ENCODE data around the gene HINT3.

HINT3 gene

DNA sequence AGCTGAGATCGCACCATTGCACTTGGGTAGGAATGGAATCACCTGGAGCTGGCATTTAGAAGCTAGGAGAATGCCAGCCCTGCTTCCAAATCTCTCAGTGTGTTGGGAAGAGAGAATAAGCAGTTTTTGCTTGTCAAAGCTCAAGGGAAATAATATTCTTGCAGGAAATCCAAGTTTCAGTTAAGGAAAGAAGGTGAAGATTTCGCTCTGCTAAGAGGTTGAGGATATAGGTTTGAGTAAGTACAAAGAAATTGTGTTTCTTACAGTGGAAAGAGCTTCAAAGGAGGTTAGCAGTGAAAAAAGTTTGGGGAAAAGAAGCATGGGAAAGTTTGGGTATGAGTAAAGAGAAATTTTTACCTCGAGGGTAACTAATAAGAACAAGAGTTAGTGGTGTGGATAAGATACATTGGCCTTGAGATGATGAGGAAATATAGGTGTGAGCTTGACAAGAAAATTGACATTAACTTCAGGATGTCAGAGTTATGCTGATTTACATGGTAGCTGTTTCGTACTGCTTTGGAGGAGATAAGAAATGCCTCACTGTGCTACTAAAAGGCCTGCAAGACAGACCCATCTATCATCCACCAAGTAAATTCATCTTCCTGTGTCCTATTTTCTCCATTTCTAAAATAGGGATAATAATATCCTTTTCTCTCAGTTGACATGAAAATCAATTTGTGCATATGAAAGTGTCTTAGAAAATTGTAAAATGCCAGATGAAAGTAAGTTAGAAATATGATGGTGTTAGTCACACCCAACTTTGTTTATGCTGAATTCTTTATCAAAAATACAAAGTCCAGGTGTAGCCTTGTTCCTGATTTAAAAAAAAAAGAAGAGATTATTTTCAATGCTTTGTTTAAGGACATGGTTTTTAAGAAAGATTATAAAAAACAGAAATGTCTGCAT is 12.8 kb upstream of the HINT3 start:
- TF ChIP-seq NFRKB (IDR thresholded peaks at IDR 0.05) (no peak), ARNT (IDR thresholded peaks at IDR 0.05) (no peak), ELF4 (IDR thresholded peaks at IDR 0.05) (no peak)
- CTCF ChIA-PET: interaction anchor here (0.6 to 1.4 kb wide), 3 partner anchors 10 to 152 kb away, joined by 3 to 5 read pairs (median 3); no protein-coding TSS in a partner anchor
- POLR2A ChIA-PET: interaction anchor here (1.2 to 6.5 kb wide), 3 partner anchors 13 to 154 kb away, joined by 3 to 31 read pairs (median 4); partner anchors contain the start of genes HINT3 and NCOA7
- DNase-seq (ENCODE audit: extremely low spot score): no peak

DNA sequence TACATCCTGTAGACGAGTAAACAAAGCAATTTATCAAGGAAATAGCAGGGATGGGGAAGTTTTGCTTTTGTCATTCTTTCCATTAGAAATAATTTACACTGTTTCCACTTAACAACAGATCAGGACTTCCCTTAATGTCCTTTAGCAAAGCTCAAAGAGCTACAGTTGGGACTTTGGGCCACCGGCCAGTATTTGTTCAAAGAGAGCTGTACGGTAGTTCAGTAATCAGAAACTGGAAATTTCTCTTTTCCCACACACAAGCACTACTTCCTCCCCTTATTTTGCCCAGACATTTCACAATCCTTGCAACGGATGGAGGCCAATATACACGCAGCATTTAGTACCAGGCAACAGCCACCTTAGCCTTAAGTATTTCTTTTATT is 12.1 kb upstream of the HINT3 start:
- no peak for TF ChIP-seq SP1 (IDR thresholded peaks at IDR 0.05)
- TF ChIP-seq FOXK2 (IDR thresholded peaks at IDR 0.05): no peak
- TF ChIP-seq, protein P1, sequence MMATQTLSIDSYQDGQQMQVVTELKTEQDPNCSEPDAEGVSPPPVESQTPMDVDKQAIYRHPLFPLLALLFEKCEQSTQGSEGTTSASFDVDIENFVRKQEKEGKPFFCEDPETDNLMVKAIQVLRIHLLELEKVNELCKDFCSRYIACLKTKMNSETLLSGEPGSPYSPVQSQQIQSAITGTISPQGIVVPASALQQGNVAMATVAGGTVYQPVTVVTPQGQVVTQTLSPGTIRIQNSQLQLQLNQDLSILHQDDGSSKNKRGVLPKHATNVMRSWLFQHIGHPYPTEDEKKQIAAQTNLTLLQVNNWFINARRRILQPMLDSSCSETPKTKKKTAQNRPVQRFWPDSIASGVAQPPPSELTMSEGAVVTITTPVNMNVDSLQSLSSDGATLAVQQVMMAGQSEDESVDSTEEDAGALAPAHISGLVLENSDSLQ (IDR thresholded peaks at IDR 0.05): no peak
- no peak for TF ChIP-seq HDGF (IDR thresholded peaks at IDR 0.05; ENCODE audit: borderline replicate concordance)
- no peak for TF ChIP-seq TARDBP (IDR thresholded peaks at IDR 0.05)
- CTCF ChIA-PET: interaction anchor here (0.6 to 1.4 kb wide), 4 partner anchors 9 to 153 kb away, joined by 3 to 5 read pairs (median 4); no protein-coding TSS in a partner anchor
- POLR2A ChIA-PET: interaction anchor here (0.6 to 6.5 kb wide), 2 partner anchors 154 to 163 kb away, joined by 3 to 31 read pairs; partner anchors contain the start of gene NCOA7
- no peak for DNase-seq (ENCODE audit: extremely low spot score)

DNA sequence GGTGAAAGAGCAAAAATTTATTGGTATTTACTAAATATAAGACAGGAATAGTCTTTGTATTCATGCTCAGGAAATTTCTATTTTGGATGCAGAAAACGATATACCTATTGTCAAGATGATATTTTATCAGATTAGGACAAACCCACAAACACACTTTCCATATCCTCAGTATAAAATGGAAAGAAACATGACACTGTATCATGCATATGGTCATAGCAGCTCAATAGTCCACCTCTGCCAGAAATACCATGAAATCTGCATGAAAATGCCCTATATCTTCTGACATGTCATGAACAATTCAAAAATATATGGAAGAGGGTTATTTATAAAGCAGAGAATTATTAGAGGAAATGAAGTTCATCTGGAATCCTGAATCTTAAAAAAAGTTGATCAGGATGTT is 11.7 kb upstream of the HINT3 start:
- TF ChIP-seq HDGF (IDR thresholded peaks at IDR 0.05; ENCODE audit: borderline replicate concordance): no peak
- TF ChIP-seq ZNF384 (IDR thresholded peaks at IDR 0.05): no peak
- TF ChIP-seq LEF1 (IDR thresholded peaks at IDR 0.05; ENCODE audit: borderline replicate concordance): no peak
- no peak for TF ChIP-seq FOXK2 (IDR thresholded peaks at IDR 0.05)
- TF ChIP-seq, protein P1 (IDR thresholded peaks at IDR 0.05): no peak
- no peak for TF ChIP-seq ELF4 (IDR thresholded peaks at IDR 0.05)
- TF ChIP-seq SUZ12 (IDR thresholded peaks at IDR 0.05): no peak
- TF ChIP-seq FOXA1 (IDR thresholded peaks at IDR 0.05): no peak
- no peak for TF ChIP-seq FOXM1 (IDR thresholded peaks at IDR 0.05; ENCODE audit: borderline replicate concordance)
- no peak for TF ChIP-seq CTBP1 (IDR thresholded peaks at IDR 0.05; ENCODE audit: borderline replicate concordance)
- no peak for TF ChIP-seq SP1 (IDR thresholded peaks at IDR 0.05)
- no peak for TF ChIP-seq BHLHE40 (IDR thresholded peaks at IDR 0.05; ENCODE audit: borderline replicate concordance)
- TF ChIP-seq ARNT (IDR thresholded peaks at IDR 0.05): no peak
- TF ChIP-seq NFRKB (IDR thresholded peaks at IDR 0.05): no peak
- no peak for TF ChIP-seq L3MBTL2 (conservative IDR thresholded peaks at IDR 0.05)
- no peak for TF ChIP-seq TARDBP (IDR thresholded peaks at IDR 0.05)
- DNase-seq (ENCODE audit: extremely low spot score): no peak
- ChIA-PET CTCF (interaction anchor here (1.0 to 1.4 kb wide), 3 partner anchors 11 to 153 kb away, joined by 3 to 4 read pairs (median 3); no protein-coding TSS in a partner anchor), POLR2A (interaction anchor here (0.6 to 6.5 kb wide), 2 partner anchors 155 to 164 kb away, joined by 3 to 31 read pairs; partner anchors contain the start of gene NCOA7)

DNA sequence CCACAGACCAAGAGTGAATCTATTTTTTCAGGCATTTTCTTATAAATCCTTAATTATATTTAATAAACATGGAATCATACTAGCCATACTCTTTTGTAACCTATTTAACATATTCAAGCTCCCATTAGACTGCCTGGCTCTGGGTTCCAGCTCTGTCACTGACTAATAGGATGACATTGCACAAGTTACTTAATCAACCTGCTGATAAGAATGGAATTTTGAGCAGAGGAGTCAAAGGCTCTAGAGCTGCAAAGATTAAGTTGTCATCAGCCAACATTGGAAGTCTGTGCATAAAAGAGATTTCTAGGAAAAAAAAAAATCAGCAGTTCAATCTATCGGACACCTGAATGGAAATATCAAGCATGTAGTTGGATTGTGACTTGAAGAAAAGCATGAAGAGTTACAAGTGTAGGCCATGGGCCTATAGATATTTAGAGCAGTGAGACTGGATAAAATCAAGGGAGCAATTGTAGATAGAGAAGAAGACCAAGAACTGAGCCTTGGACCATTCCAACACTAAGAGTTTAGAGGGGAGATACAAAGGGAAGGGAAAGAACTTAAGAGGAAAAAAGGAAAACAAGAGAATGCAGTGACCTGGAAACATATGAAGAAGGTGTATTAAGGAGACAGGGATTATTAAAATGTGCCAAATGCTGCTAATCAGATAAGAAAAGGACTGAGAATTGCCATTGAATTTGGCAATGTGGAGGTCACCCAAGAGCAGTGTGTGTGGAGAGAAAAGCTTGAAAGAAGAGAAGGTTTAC is 11.0 kb upstream of the HINT3 start:
- DNase-seq (ENCODE audit: extremely low spot score): no peak
- ChIA-PET CTCF (interaction anchor here (1.0 to 3.1 kb wide), 5 partner anchors 10 to 155 kb away, joined by 3 to 42 read pairs (median 4); partner anchors contain the start of genes HINT3 and NCOA7), POLR2A (interaction anchor here (1.0 to 6.5 kb wide), 6 partner anchors 11 to 164 kb away, joined by 5 to 36 read pairs (median 11); partner anchors contain the start of genes HINT3, NCOA7 and TRMT11)
- TF ChIP-seq ZNF384 (IDR thresholded peaks at IDR 0.05) (no peak), NFRKB (IDR thresholded peaks at IDR 0.05) (no peak), TARDBP (IDR thresholded peaks at IDR 0.05) (no peak), CTBP1 (IDR thresholded peaks at IDR 0.05; ENCODE audit: borderline replicate concordance) (no peak), SUZ12 (IDR thresholded peaks at IDR 0.05) (no peak), FOXM1 (IDR thresholded peaks at IDR 0.05; ENCODE audit: borderline replicate concordance) (no peak), BHLHE40 (IDR thresholded peaks at IDR 0.05; ENCODE audit: borderline replicate concordance) (no peak), L3MBTL2 (conservative IDR thresholded peaks at IDR 0.05) (no peak), SP1 (IDR thresholded peaks at IDR 0.05) (no peak), ELF4 (IDR thresholded peaks at IDR 0.05) (no peak), LEF1 (IDR thresholded peaks at IDR 0.05; ENCODE audit: borderline replicate concordance) (no peak)
- TF ChIP-seq, protein P1 (IDR thresholded peaks at IDR 0.05): no peak

DNA sequence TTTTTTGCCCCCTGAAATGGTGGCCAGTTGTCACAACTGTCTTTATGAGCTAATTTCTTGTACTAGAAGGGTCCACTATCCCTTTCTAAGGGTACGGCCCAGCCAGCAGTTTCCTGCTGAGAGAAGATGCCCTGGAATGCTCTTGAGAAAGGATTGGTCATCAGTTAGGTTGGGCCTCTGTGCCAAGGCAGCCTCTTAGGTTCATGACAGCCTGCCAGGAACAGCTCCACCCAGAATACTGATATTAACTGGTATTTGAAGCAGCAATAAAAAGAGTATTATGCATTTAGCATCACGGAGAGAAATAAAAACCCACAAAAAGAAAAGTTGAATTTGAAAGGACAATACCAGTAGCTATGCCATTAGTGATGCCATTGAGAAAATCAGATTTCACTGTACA is 9.0 kb upstream of the HINT3 start:
- CTCF ChIA-PET: interaction anchor here (3.1 kb wide), 1 partner anchor 9 kb away, joined by 42 read pairs; the partner anchor contains the start of gene HINT3
- DNase-seq (ENCODE audit: extremely low spot score): no peak
- POLR2A ChIA-PET: interaction anchor here (1.0 to 6.5 kb wide), 6 partner anchors 9 to 166 kb away, joined by 3 to 36 read pairs (median 11); partner anchors contain the start of genes HINT3, NCOA7 and TRMT11

More for the DNA sequence above, 9.0 kb upstream of the HINT3 start:
- TF ChIP-seq FOXM1 (IDR thresholded peaks at IDR 0.05; ENCODE audit: borderline replicate concordance) (no peak), BHLHE40 (IDR thresholded peaks at IDR 0.05; ENCODE audit: borderline replicate concordance) (no peak), L3MBTL2 (conservative IDR thresholded peaks at IDR 0.05) (no peak), ZNF384 (IDR thresholded peaks at IDR 0.05) (no peak), SUZ12 (IDR thresholded peaks at IDR 0.05) (no peak), FOXA1 (IDR thresholded peaks at IDR 0.05) (no peak), ELF4 (IDR thresholded peaks at IDR 0.05) (no peak), TARDBP (IDR thresholded peaks at IDR 0.05) (no peak), SP1 (IDR thresholded peaks at IDR 0.05) (no peak)

Data from HEK293T (cell line).